Mesenchymal stem cell (in vitro differentiated cells and primary cell): ENCODE results near the gene METTL25B.
A peak's percentile ranks its signal among the peaks of the same experiment; 100 is the strongest.

Experiments
- DNase-seq: peaks from one replicate; pipeline ENCODE4 v3.0.0-alpha.2; 2013
- H2AFZ ChIP-seq: one replicate; pipeline ENCODE4 v1.6.1; 2013; ENCODE audit warnings: low read depth, mild to moderate bottlenecking, control low read depth, inconsistent platforms, low read length, moderate library complexity
- H2AK5ac ChIP-seq: 2 replicates; pipeline ENCODE4 v1.6.1; 2013; ENCODE audit warnings: low read length, moderate library complexity, mild to moderate bottlenecking, inconsistent platforms; ENCODE audit not compliant: severe bottlenecking
- H2BK120ac ChIP-seq: one replicate; pipeline ENCODE4 v1.6.1; 2013; ENCODE audit warnings: low read depth, mild to moderate bottlenecking, inconsistent platforms, low read length, moderate library complexity
- H2BK12ac ChIP-seq, 2 experiments: one replicate each; pipeline ENCODE4 v1.6.1; 2013; ENCODE audit warnings: inconsistent platforms in 2 of 2, low read length in 2 of 2, mild to moderate bottlenecking in 2 of 2, moderate library complexity in 2 of 2, control low read depth in 1 of 2
- H2BK15ac ChIP-seq: one replicate; pipeline ENCODE4 v1.6.1; 2013; ENCODE audit warnings: mild to moderate bottlenecking, low read depth, inconsistent platforms; ENCODE audit not compliant: poor library complexity, severe bottlenecking
- H2BK5ac ChIP-seq: 2 replicates; pipeline ENCODE4 v1.6.1; 2013; ENCODE audit warnings: low read depth, mild to moderate bottlenecking, low read length, control low read depth, inconsistent platforms; ENCODE audit not compliant: poor library complexity, severe bottlenecking
- H3K14ac ChIP-seq, 2 experiments: one replicate each; pipeline ENCODE4 v1.6.1; 2013; ENCODE audit warnings: inconsistent platforms in 2 of 2, low read length in 2 of 2, control low read depth in 1 of 2, mild to moderate bottlenecking in 1 of 2, moderate library complexity in 1 of 2
- H3K18ac ChIP-seq, 2 experiments: one replicate each; pipeline ENCODE4 v1.6.1; 2013; ENCODE audit warnings: inconsistent platforms in 2 of 2, low read length in 2 of 2, control low read depth in 1 of 2, low read depth in 1 of 2, mild to moderate bottlenecking in 1 of 2
- H3K23ac ChIP-seq, 2 experiments: one replicate each; pipeline ENCODE4 v1.6.1; 2013; ENCODE audit warnings: inconsistent platforms in 2 of 2, low read length in 2 of 2, mild to moderate bottlenecking in 2 of 2, moderate library complexity in 2 of 2, control low read depth in 1 of 2
- H3K27ac ChIP-seq: 2 replicates; pipeline ENCODE4 v1.5.1; 2013; ENCODE audit warnings: mild to moderate bottlenecking, moderate library complexity, low read length, control low read depth, inconsistent platforms; ENCODE audit not compliant: poor library complexity, severe bottlenecking
- H3K27me3 ChIP-seq, 2 experiments: 2 replicates each; pipeline versions ENCODE4 v1.6.1 to v1.7.0; 2013; ENCODE audit warnings: low read length in 2 of 2, mild to moderate bottlenecking in 2 of 2, moderate library complexity in 2 of 2, control low read depth in 1 of 2, inconsistent platforms in 1 of 2; ENCODE audit not compliant: control insufficient read depth in 1 of 2, insufficient read depth in 1 of 2
- H3K36me3 ChIP-seq, 2 experiments: 2 replicates each; pipeline versions ENCODE4 v1.6.1 to v1.7.0; 2013; ENCODE audit warnings: low read length in 2 of 2, control low read depth in 1 of 2, inconsistent platforms in 1 of 2, low read depth in 1 of 2, mild to moderate bottlenecking in 1 of 2; ENCODE audit not compliant: insufficient read depth in 2 of 2, control insufficient read depth in 1 of 2
- H3K4ac ChIP-seq, 2 experiments: one replicate each; pipeline ENCODE4 v1.6.1; 2013; ENCODE audit warnings: inconsistent platforms in 2 of 2, low read length in 2 of 2, mild to moderate bottlenecking in 2 of 2, moderate library complexity in 2 of 2, control low read depth in 1 of 2, low read depth in 1 of 2
- H3K4me1 ChIP-seq: 2 replicates; pipeline ENCODE4 v1.6.1; 2013; ENCODE audit warnings: low read depth, low read length, control low read depth; ENCODE audit not compliant: control insufficient read depth, insufficient read depth
- H3K4me2 ChIP-seq: 2 replicates; pipeline ENCODE4 v1.6.1; 2013; ENCODE audit warnings: low read length, mild to moderate bottlenecking, inconsistent platforms; ENCODE audit not compliant: poor library complexity, severe bottlenecking
- H3K4me3 ChIP-seq, 2 experiments: 2 replicates each; pipeline versions ENCODE4 v1.5.1 to v1.7.0; 2013; ENCODE audit warnings: low read length in 2 of 2, mild to moderate bottlenecking in 2 of 2, control low read depth in 1 of 2, low read depth in 1 of 2; ENCODE audit not compliant: insufficient read depth in 1 of 2
- H3K79me1 ChIP-seq: replicated peaks from 2 replicates; pipeline ENCODE4 v1.6.1; 2013; ENCODE audit warnings: mild to moderate bottlenecking, control low read depth, low read length, inconsistent platforms; ENCODE audit not compliant: poor library complexity, severe bottlenecking
- H3K9ac ChIP-seq: 2 replicates; pipeline ENCODE4 v1.7.0; 2013; ENCODE audit warnings: mild to moderate bottlenecking, low read length, moderate library complexity
- H3K9me3 ChIP-seq: 2 replicates; pipeline ENCODE4 v1.7.0; 2013; ENCODE audit warnings: mild to moderate bottlenecking, low read length; ENCODE audit not compliant: control insufficient read depth
- H4K8ac ChIP-seq: one replicate; pipeline ENCODE4 v1.6.1; 2013; ENCODE audit warnings: inconsistent platforms, mild to moderate bottlenecking, low read length, moderate library complexity
- H4K91ac ChIP-seq: one replicate; pipeline ENCODE4 v1.6.1; 2013; ENCODE audit warnings: mild to moderate bottlenecking, low read length, inconsistent platforms
- WGBS: methylation state at CpG from one replicate; pipeline ENCODE4 v1.1.7; 2013; ENCODE audit warnings: mixed read lengths; 5-methylcytosine and 5-hydroxymethylcytosine counted together

Gene METTL25B

DNA sequence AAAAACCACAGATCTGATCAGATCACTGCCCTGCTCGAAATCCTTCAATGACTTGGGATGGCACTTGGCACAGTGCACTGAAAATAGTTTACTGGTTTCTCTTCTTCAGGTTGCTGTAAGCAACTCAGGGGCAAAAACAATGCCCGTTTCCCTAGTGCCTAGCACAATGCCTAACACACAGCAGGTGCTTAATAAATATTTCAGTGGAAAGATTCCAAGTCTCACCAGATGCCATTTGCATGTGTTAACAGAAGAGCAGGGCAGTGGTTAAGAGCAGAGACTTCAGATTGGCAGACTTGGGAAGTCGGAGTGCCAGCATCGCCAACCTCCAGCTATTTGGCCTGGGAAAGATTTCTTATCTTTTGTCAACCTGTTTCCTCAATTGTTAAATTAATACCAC is 10.9 kb upstream of the METTL25B start:
- WGBS = 95% methylated on average over 3 of the region's 4 CpGs

DNA sequence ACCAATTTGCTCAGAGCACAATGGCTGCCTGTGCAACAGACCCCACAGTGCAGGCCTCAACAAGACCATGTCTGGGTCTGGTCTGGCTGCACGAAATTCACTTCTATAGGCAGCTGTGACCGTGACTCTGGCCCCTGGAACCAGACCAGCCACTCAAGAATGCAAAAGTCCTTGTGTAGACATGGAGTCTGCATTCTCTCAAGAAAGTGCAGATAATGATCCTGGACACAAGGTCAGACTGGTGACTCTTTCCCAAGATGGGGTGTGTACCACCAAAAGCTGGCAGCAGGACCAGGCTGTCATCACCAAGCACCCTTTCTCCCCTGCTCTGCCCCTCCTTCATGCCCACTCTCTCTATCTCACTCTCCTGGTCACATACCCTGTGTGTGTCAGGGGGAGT is 7.1 kb upstream of the METTL25B start:
- H2BK120ac ChIP-seq = no peak overlapping the region
- H3K18ac ChIP-seq = no peak overlapping the region
- 50% methylated on average over 2 of the region's 2 CpGs for WGBS
- H4K91ac ChIP-seq = no peak overlapping the region
- H2BK5ac ChIP-seq = no peak overlapping the region
- H3K23ac ChIP-seq = no peak overlapping the region
- DNase-seq = no peak
- H3K27me3 ChIP-seq = no peaks in the 10 kb centered on the region
- no peak overlapping the region for H2AFZ ChIP-seq
- no peak overlapping the region for H3K4me2 ChIP-seq
- H3K4ac ChIP-seq = no peak overlapping the region
- H3K9me3 ChIP-seq = no peaks in the 10 kb centered on the region
- H3K4me3 ChIP-seq = no peak overlapping the region
- H2BK15ac ChIP-seq = no peak overlapping the region
- H3K36me3 ChIP-seq = peaks cover 32 to 57% of the 10 kb centered on the region in 2 experiments
- no peak overlapping the region for H3K9ac ChIP-seq
- peaks cover 8% of the 10 kb centered on the region for H3K4me1 ChIP-seq
- no peak overlapping the region for H4K8ac ChIP-seq
- H3K27ac ChIP-seq = no peak overlapping the region
- no peak overlapping the region for H3K14ac ChIP-seq
- no peak overlapping the region for H2AK5ac ChIP-seq
- H3K79me1 ChIP-seq = peaks cover 20% of the 10 kb centered on the region
- H2BK12ac ChIP-seq = no peak overlapping the region

More for the DNA sequence above, 10.9 kb upstream of the METTL25B start:
- Histone ChIP-seq H3K36me3 (peaks cover 14 to 34% of the 10 kb centered on the region in 2 experiments), H2BK15ac (no peak overlapping the region), H2BK120ac (no peak overlapping the region), H3K9me3 (no peaks in the 10 kb centered on the region), H3K18ac (no peak overlapping the region), H4K8ac (no peak overlapping the region), H2AFZ (no peak overlapping the region), H4K91ac (no peak overlapping the region), H3K23ac (no peak overlapping the region), H3K79me1 (peaks cover 5% of the 10 kb centered on the region), H3K9ac (no peak overlapping the region), H3K4me3 (no peak overlapping the region), H3K4me1 (no peaks in the 10 kb centered on the region), H2BK12ac (no peak overlapping the region), H3K4me2 (no peak overlapping the region), H2AK5ac (no peak overlapping the region), H3K4ac (no peak overlapping the region), H2BK5ac (no peak overlapping the region), H3K27ac (no peak overlapping the region), H3K27me3 (no peaks in the 10 kb centered on the region), H3K14ac (no peak overlapping the region)
- DNase-seq = no peak

DNA sequence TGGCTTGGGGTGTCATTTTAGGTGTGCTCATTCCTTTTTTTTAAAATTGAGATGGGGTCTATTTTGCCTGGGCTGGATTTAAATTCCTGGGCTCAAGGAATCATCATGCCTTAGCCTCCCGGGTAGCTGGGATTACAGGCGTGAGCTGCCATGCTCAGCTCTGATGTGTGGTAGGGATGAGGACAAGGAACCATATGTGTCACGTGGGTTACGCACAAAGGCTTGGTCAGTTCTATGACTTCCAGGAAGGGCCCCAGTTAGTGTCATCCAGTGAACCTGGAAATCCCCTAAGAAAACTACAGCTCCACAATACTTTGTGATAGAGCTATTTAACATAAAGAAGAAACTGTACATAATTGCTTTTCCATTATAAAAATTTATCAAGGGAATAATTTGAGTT is 6.7 kb upstream of the METTL25B start:
- Histone ChIP-seq H4K8ac (no peak overlapping the region), H3K4me3 (no peak overlapping the region), H2BK12ac (no peak overlapping the region), H3K4me2 (no peak overlapping the region), H3K4ac (no peak overlapping the region), H3K18ac (no peak overlapping the region), H3K79me1 (peaks cover 20% of the 10 kb centered on the region), H2AFZ (no peak overlapping the region), H3K23ac (no peak overlapping the region), H3K27ac (no peak overlapping the region), H3K27me3 (no peaks in the 10 kb centered on the region), H2BK5ac (no peak overlapping the region), H3K9me3 (no peaks in the 10 kb centered on the region), H3K4me1 (peaks cover 11% of the 10 kb centered on the region), H2BK15ac (no peak overlapping the region), H3K9ac (no peak overlapping the region), H2AK5ac (no peak overlapping the region), H3K36me3 (peaks cover 32 to 61% of the 10 kb centered on the region in 2 experiments), H3K14ac (no peak overlapping the region), H2BK120ac (no peak overlapping the region), H4K91ac (no peak overlapping the region)
- no peak for DNase-seq
- 96% methylated on average over 4 of the region's 4 CpGs for WGBS

DNA sequence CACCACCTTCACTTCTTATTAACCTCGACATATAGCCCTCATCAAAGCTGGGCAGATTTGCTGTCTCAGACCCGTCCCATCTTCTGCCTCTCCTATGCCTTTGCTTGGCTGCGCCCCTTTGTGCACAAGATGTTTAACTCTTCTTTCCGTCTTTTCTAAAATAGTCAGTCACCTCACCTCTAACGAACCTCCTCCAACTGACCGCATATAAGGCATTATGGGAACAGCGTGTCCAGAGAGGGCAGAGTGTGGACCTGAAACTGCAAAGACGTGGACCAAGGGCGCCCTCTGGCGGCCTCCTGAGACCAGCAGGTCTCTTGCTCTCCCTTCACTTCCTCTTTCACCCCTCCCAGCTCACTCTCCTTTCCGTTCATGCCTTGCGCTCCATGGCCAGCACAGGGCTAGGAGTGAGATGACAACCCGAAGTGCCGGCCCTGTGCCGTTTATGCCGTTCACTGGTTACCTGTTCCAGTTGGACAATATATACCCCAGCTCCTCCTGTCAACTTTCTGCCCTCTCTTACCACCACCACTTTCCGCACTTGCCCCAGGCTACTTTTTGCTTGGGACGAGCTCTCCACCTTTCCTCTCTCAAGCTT is 2.5 kb upstream of the METTL25B start:
- H4K91ac ChIP-seq = no peak overlapping the region
- no peak overlapping the region for H2AK5ac ChIP-seq
- H4K8ac ChIP-seq = no peak overlapping the region
- H3K14ac ChIP-seq = no peak overlapping the region
- H2BK15ac ChIP-seq = no peak overlapping the region
- peak overlapping the region in 1 of 2 experiments; percentile 98 for H3K4me3 ChIP-seq
- peaks cover 25% of the 10 kb centered on the region for H3K79me1 ChIP-seq
- no peak overlapping the region for H2BK5ac ChIP-seq
- peaks cover 27 to 52% of the 10 kb centered on the region in 2 experiments for H3K36me3 ChIP-seq
- no peaks in the 10 kb centered on the region for H3K9me3 ChIP-seq
- no peak overlapping the region for H3K4ac ChIP-seq
- no peak overlapping the region for H3K23ac ChIP-seq
- no peaks in the 10 kb centered on the region for H3K27me3 ChIP-seq
- peak; percentile 89 for DNase-seq
- peak overlapping the region; percentile 100 for H3K9ac ChIP-seq
- H3K27ac ChIP-seq = no peak overlapping the region
- H3K4me2 ChIP-seq = peak overlapping the region; percentile 76
- H3K18ac ChIP-seq = no peak overlapping the region
- H2BK12ac ChIP-seq = no peak overlapping the region
- no peak overlapping the region for H2BK120ac ChIP-seq
- WGBS = 18% methylated on average over 18 of the region's 18 CpGs
- no peak overlapping the region for H2AFZ ChIP-seq
- peaks cover 21% of the 10 kb centered on the region for H3K4me1 ChIP-seq
